ENCODE data around the gene CAPN14.

Gene CAPN14

GRCh38 chr2:31139671-31140070 is 77.6 kb downstream of the CAPN14 start:
- no peak for DNase-seq

- peak; percentile 76 to 91 (median 82) for DNase-seq
These were observed 79.0 kb downstream of the CAPN14 start, which contains the start of gene GALNT14 for GRCh38 chr2:31138037-31138962. Gene GALNT14 (minus strand): TSS chr2:31138440. CDS start chr2:31138086, 354 bp downstream.

DNA sequence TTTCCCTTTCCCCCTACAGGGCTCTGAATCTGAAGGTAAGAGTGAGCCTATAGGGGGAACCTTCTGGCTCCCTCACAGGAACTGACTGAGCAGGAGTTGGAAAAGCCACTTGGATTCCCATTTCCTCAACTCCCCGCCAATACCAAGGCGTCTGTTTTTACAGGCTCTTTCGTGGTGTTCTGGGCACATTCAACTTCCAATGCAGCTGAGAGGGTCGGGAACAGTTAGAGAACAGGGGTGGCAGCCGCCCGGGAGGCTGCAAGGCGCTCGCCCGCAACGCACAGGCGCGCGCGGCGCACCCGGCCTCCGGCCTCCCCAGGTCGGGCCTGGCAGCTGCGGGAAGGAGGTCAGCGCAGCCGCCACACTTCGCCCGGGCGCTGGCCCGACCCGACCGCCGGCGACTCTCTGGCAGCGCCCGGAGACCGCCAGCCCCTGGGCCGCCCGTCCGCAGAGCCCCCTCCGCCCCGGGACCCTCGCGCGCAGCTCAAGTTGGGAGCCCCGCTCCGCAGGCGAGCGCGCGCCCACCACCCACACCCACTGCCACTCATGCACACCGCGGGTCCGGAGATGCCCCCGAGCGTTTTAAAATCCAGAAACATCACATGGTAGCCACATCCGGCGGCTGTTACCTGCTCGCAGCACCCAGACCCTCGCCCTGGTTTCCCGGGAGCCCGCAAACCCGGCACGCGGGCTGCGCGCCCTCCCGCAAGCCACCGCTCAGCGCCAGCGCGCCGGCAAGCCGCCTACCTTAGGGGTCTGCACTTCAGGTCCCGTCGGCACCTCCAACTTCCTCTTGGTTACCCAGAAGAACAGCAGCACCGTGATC is 79.9 kb downstream of the CAPN14 start:
- DNase-seq = peak; percentile 5 to 54 (median 21)

DNA sequence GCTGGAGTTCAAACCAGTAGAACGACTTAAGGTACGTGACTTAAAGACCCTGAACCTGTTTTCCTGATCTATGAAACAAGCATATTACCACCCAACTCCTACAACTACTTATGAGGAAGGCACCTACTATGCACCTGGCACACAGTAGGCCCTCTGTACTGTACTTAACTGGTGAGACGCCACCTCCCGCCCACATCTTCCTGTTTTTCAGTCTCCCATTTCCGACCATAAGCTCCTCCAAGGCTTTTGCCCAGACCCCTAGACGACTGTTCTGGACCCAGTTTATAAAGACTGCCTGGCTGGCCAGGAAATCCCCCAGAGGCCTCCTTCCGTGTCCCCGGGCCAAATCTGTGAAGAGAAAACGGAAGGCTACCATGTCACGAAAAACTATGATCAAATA is 80.6 kb downstream of the CAPN14 start:
- peak in 3 of 4 experiments; percentile 18 to 33 (median 27) for DNase-seq

GRCh38 chr2:31136000-31136399 is 81.3 kb downstream of the CAPN14 start:
- DNase-seq = no peak

- DNase-seq = no peak
These were observed 82.8 kb downstream of the CAPN14 start for GRCh38 chr2:31134480-31134879.

GRCh38 chr2:31132786-31133185 is 84.5 kb downstream of the CAPN14 start:
- DNase-seq = no peak

DNA sequence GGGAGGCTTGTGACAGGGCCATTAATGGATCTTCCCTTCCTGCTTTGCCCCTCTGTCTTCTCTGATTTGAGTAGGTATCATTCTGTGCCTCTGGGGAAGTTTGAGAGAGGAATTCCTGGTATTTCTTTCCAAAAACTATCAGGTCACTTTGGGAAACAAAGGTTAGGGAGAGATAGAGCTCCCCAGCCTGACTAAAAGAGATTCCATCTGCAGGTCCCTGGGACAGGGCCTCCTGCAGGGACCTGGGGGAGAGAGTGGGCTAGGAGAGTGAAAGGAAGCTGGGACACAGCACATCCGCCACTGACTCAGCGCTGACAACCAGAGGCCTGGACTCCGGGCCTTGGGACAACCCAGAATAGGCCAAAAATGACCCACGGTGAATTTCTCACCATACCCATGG is 85.4 kb downstream of the CAPN14 start:
- no peak for DNase-seq

GRCh38 chr2:31129375-31130171 is 87.7 kb downstream of the CAPN14 start:
- no peak for DNase-seq

GRCh38 chr2:31127931-31128330 is 89.4 kb downstream of the CAPN14 start:
- DNase-seq = peak in 3 of 4 experiments; percentile 14 to 22 (median 20)

DNA sequence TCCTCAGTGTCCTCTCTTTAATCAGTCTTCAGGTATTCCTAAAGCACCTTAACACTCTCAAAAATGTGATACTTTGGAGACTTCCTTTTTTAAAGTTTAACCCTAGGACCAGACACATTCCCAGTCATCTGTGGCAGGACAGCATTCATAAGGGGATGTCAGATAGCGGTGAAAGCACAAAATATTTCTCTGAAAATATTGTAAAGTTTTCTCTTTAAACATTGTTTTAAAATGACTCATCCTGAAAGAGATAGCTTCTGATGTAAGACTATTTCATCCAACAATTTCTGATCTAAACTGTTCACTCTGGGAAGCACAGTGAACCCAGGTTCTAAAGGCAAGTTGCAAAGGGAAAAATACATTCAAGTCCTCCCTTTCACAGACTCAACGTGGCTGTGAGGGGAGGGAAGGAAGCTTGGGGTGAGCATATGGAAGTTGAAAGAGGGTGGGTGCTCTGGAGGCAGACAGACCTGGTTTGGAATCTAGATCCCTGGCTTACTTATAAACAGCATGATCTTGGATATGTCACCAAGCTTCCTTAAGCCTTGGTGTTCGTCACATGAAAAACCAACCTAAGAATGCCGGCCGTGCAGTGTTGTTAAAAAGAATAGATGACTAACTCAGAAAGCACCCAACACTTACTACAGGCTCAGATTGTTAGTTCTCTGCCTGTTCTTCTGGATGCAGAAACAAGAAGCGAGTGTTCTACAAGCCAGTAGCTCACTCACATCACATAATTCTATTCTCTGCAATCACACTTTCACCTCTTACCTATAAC is 91.2 kb downstream of the CAPN14 start:
- DNase-seq = no peak

- no peak for DNase-seq
These were observed 92.4 kb downstream of the CAPN14 start for GRCh38 chr2:31124904-31125303.

All from suppressor macrophage (primary cell).